WI38 (cell line): ENCODE data around the gene GRK3.
"Not testable (repeated sequence)": the region's sequence is repeated elsewhere in the genome, so short reads cannot be mapped to it uniquely, and the experiment has no call there.

Experiments used
- H3K4me3 ChIP-seq: 2 replicates; pipeline ENCODE4 v1.5.1; 2011; ENCODE audit warnings: low read depth, mild to moderate bottlenecking, control low read depth, low read length
- TF ChIP-seq, protein P1 (sequence below): IDR thresholded peaks from 2 replicates; pipeline ENCODE4 v1.5.1; 2012; ENCODE audit warnings: low read depth, mild to moderate bottlenecking, control low read depth, low read length

GRK3 gene

DNA sequence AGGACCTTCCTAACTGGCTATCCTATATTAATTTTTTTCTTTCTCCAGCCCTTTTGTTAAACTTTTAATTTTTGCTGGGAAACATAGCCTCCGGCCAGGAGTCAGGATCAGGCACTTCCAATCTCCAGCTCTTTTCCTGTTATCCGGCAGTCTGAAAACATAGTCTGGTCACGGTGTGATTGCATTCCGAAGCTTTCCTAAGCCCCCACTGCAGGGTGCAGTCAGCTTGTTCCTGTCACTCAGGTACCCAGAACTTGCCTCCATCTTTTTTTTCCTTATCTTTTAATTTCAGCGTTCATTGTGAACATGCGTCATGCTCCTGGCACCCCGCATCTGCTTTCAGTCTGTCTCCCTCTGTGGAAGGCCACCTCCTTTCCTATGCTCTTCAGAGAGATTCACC lies 59.4 kb downstream of the GRK3 start:
- no peak overlapping the region for H3K4me3 ChIP-seq
- TF ChIP-seq, protein P1, sequence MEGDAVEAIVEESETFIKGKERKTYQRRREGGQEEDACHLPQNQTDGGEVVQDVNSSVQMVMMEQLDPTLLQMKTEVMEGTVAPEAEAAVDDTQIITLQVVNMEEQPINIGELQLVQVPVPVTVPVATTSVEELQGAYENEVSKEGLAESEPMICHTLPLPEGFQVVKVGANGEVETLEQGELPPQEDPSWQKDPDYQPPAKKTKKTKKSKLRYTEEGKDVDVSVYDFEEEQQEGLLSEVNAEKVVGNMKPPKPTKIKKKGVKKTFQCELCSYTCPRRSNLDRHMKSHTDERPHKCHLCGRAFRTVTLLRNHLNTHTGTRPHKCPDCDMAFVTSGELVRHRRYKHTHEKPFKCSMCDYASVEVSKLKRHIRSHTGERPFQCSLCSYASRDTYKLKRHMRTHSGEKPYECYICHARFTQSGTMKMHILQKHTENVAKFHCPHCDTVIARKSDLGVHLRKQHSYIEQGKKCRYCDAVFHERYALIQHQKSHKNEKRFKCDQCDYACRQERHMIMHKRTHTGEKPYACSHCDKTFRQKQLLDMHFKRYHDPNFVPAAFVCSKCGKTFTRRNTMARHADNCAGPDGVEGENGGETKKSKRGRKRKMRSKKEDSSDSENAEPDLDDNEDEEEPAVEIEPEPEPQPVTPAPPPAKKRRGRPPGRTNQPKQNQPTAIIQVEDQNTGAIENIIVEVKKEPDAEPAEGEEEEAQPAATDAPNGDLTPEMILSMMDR = no peak

DNA sequence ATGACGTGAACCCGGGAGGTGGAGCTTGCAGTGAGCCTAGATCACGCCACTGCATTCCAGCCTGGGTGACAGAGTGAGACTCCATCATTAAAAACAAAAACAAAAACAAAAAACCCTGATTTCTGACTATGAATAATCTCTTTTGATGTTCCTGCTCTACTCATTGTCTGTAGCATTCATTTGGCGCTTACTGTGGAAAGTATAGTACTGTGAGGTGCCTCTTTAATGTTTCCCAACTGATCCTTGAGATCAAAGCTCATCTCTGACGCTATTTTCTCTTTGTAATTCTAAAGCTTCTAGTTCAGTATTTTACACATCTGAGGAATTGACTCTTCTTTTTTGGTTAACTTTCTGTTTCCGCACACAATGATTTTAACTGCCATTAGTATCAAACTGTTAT lies 60.0 kb downstream of the GRK3 start:
- TF ChIP-seq, protein P1 = no peak
- H3K4me3 ChIP-seq = no peak overlapping the region

DNA sequence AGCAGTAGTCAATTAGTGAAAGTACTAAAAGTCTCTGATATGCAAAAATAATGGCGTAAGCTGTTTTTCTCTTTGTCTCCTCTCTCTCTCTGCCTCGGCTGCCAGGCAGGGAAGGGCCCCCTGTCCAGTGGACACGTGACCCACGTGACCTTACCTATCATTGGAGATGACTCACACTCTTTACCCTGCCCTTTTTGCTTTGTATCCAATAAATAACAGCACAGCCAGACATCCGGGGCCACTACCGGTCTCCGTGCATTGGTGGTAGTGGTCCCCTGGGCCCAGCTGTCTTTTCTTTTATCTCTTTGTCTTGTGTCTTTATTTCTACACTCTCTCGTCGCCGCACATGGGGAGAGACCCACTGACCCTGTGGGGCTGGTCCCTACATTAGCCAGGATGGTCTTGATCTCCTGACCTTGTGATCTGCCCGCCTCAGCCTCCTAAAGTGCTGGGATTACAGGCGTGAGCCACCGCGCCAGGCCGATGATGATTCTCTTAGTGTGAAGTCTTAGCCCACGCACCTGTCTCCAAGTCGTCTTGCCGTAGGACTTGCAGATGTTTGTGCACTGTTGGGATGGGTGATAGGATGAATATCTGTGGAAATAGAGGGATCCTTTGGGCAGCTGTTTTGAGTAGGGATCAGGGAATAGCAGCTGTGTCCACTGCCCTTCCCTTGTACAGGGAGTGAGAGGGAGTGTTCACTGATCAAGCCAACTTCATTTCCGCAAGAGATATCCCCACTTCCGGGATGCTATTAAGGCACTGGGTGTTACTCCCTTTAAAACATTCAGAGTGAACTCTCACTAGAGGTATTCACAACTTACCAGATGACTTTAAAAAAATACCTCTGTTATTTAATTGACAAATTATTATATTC lies 61.5 kb downstream of the GRK3 start:
- H3K4me3 ChIP-seq = not testable (repeated sequence)

DNA sequence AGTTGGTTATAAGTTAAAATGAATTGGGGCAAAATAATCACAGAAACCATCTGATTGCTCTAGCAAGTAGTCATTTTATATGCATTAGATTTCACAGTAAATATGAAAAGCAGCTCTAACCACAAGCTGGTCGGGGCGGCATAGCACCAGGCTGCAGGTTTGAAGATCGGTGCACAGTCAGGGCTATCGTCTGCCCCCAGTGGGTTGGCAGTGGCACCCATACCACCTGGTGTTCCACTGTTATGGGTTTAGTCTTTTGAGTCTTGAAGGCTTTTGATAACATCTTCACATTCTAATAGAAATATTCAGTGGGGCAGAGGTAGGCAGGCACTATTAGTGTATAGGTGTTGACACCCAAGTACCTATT lies 62.1 kb downstream of the GRK3 start:
- TF ChIP-seq, protein P1 = no peak

DNA sequence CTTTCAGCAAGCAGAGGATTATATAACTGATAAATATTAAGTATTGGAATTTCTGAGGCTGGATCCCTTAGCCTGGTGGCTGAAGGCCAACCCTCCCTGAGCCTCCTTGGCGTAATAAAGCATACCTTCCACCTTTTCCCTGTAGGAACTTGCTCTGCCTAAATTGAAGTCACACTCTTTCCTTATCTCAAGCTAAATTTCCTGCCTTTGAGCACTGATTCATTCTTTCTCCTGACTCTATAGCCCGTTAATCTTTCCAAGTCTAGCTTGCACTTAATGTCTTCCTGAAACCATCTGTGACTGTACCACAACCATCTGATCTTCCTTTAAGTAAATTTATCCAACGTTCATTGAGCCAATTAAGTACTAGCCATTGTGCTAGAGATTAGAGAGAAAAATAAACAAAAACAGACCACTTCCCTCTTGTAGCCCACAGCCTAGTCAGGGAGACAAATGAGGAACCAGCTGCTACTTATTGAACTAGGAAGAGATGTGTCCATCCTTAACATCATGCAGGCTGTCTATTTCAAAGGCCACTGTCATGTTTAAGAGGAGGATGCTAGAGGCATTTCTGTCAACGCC lies 62.9 kb downstream of the GRK3 start:
- no peak overlapping the region for H3K4me3 ChIP-seq
- TF ChIP-seq, protein P1 = no peak

More for the DNA sequence above, 62.1 kb downstream of the GRK3 start:
- H3K4me3 ChIP-seq = no peak overlapping the region

DNA sequence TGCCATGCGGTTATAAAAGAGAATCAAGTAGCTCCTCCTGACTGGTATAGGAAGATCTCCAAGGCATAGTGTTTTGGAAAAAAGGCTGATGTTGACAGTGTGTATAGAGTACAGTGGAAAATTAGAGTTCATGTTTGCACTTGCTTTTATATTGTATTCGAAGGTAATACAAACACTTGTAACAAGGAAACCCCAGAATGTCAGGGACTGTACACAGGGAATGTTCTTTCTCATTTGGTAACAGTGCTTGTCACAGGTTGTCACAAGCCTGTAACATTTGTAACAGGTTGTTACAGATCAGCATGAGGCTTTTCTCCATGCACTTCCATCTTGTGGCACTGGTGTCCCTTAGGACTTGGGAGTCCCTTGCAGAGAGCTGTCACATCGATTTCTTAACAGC lies 64.0 kb downstream of the GRK3 start:
- TF ChIP-seq, protein P1 = no peak
- H3K4me3 ChIP-seq = no peak overlapping the region

DNA sequence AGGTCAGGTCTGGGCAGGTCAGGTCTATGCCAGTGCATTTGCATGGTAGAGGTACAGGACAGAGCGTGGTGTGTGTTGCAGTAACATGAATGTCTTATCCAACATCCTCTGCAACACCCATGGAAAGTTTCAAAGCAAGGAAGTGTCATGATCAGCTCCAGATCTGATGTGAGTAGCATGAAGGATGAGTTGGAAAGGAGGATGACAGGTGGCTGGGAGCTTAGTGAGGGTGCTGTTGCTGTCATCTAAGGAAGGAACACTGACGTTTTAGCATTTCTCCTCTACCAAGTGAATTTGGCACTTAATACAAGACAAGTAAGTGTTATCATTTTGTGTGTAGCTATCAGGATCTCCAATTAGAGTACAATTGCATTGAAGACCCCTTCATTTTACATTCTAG lies 65.1 kb downstream of the GRK3 start:
- TF ChIP-seq, protein P1 = no peak
- no peak overlapping the region for H3K4me3 ChIP-seq
